ENCODE data around the gene RAPGEF5.

The RAPGEF5 gene

GRCh38 chr7:22195397-22196172 is 161.4 kb downstream of the RAPGEF5 start:
- in situ Hi-C loops (cut with MboI; ENCODE audit: low sequenced_read_pairs): no loop called here

DNA sequence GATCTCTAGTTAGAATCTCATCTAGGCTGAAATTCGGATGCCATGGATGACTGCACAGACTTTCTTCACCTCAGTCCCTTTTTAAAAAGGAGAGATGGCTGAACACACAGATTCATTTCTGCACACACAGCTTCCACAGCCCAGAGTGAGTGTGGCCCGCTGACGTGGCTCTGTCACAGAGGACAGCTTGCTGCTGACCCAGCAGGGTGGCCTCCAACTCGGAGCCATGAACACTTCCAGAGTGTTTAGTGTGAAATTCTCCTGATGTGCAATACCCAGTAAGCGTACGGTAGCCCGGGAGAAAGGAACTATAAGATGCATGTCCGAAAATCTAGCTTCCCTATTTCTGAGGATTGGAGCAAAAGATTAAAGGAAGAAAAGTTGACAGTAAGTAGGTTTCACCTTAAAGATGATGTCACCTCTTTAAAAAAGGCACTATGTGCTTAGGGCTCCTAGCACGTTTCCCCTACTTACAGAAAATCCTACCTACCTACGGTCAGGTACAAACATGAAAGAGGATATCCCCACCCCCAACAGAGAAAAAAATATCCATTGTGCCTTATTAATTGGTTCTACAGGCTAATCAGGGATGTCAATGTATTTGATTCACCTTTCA is 162.2 kb downstream of the RAPGEF5 start:
- in situ Hi-C loops (cut with MboI; ENCODE audit: low sequenced_read_pairs): no loop called here

GRCh38 chr7:22193450-22193983 is 163.4 kb downstream of the RAPGEF5 start:
- in situ Hi-C loops (cut with MboI; ENCODE audit: low sequenced_read_pairs): no loop called here

DNA sequence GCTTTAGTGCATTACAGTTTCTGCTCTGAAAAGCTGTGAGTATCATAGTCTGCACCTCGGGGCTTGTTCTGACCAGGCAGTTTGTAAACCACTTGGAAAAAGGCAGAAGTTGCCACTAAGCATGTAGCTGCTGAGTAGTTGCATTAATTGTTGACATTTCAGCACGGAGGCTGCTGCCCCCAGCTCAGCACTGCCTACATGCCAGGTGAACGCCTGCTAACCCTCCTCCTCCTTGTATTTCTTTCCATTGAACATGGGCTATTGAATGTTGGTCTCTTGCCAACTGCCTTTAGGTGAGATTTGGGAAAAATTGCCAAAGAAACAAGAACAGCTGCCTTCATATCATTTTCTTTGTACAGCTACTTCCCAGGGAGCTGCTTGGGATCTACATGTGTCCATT is 164.2 kb downstream of the RAPGEF5 start:
- in situ Hi-C loops (cut with MboI; ENCODE audit: low sequenced_read_pairs): no loop called here

- in situ Hi-C loops (cut with MboI; ENCODE audit: low sequenced_read_pairs): no loop called here
These were observed 166.2 kb downstream of the RAPGEF5 start for GRCh38 chr7:22190736-22191135.

- in situ Hi-C loops (cut with MboI; ENCODE audit: low sequenced_read_pairs): no loop called here
These were observed 167.2 kb downstream of the RAPGEF5 start for GRCh38 chr7:22189741-22190140.

DNA sequence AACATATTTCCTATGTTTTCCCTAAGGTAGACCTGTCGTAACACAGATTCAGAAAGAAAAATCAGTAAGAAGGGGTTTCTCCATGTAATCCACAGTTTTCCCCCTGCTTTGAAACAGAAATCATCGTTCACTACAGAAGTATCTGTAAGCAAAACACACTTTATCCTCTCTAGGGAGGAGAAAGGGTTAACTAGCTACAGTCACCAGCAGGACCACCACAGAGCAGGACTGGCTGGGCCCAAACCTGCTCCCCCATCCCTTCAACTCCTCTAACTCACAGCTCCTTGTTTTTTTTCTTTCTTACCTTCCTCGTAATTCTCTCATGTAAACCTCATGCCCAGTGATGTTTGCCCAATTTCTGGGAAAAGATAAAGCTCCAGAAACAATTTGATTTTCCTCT is 167.7 kb downstream of the RAPGEF5 start:
- in situ Hi-C loops (cut with MboI; ENCODE audit: low sequenced_read_pairs): no loop called here

- in situ Hi-C loops (cut with MboI; ENCODE audit: low sequenced_read_pairs): no loop called here
These were observed 169.1 kb downstream of the RAPGEF5 start for GRCh38 chr7:22187691-22188348.

DNA sequence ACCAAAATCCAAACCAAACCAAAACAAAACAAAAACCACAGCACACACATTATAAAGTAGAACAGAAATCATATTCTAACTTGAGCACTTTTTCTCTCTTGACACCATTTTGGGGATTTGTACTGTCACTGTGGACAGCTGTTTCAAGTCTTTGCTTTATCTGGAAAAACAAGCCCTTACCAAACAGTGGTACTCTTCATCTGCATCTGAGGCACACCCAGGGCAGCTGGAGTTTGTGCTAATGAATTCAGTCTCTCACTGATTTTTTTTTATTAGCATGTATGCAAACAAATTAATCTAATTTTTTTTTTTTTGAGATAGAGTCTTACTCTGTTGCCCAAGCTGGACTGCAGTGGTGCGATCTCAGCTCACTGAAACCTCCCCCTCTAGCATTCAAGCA is 171.4 kb downstream of the RAPGEF5 start:
- in situ Hi-C loops (cut with MboI; ENCODE audit: low sequenced_read_pairs): no loop called here

DNA sequence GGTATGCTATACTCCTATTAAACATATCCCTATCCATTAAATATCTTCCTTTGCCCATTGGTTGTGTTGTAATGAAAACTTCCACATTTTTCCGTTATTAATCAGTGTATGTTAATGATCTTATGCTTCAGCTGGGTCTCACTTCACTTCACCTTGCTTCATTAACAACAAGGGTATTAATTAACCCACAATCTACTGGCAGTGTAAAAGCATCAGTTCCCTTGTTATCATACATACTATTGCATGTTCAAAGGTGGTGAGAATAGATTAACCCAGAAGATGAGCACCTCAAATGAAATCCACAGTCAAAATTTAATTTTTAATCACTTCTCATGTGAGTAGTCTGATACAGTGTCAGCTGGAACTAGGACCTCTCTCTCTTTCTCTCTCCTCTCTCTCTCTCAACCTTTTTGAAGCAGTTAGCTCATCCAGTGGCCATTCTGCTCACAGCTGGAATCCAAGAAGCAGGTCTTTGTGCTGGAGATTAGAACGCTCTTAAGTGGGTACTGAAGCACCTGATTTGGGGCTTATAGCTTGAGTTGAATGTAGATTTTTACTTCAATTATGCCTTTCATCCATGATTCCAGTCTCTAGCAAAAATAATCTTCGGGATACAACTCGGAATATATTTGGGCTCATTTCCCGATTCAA is 172.3 kb downstream of the RAPGEF5 start:
- in situ Hi-C loops (cut with MboI; ENCODE audit: low sequenced_read_pairs): no loop called here

GRCh38 chr7:22183522-22184280 is 173.3 kb downstream of the RAPGEF5 start:
- in situ Hi-C loops (cut with MboI; ENCODE audit: low sequenced_read_pairs): no loop called here

DNA sequence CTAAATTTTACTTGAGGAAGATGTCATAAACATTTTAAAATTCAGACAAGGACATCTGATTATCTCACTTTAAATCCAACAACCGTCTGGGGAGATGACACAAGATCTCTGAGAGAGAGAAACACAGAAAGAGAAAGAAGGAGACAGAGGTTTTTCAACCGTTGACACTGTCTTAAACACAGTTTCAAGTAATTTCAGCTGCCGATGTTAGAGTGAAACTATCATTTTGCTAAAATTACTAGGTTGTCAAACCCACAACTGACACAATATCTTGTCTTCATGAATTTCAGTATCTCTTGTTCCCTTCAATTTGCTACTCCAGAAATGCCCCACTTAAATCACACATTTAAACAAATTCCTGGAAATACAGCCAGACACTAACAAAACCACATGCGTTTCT is 174.8 kb downstream of the RAPGEF5 start:
- in situ Hi-C loops (cut with MboI; ENCODE audit: low sequenced_read_pairs): no loop called here

DNA sequence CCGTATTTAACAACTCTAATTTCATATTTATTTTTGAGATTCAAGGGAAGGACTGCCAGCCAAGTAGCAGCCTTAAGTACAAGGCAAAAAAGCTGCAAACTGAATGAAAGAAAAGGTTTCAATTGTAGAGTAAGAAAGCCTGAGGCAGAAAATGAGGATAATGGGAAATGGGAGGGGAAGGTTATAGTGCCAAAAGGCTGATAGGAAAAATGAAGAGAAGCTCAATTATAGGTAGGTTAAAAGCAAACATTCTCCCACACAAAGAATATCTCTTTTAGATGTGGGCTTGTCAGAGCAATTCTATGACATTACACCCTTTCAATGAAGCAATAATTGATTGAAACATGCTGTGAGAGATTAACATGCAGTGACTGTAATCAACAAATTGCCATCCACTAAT is 175.3 kb downstream of the RAPGEF5 start:
- in situ Hi-C loops (cut with MboI; ENCODE audit: low sequenced_read_pairs): no loop called here

DNA sequence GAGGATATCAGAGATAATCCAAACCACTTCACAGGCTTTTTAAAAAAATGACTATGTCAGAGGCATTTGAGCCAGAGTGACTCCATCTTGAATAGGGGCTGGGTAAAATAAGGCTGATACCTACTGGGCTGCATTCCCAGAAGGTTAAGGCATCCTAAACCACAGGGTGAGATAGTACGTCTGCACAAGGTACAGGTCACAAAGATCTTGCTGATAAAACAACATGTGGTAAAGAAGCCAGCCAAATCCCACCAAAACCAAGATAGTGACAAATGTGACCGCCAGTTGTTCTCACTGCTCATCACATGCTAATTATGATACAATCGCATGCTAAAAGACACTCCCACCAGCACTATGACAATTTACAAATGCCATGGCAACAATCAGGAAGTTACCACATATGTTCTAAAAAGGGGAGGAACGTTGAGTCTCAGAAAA is 177.5 kb downstream of the RAPGEF5 start:
- in situ Hi-C loops (cut with MboI; ENCODE audit: low sequenced_read_pairs): no loop called here

- in situ Hi-C loops (cut with MboI; ENCODE audit: low sequenced_read_pairs): no loop called here
These were observed 178.2 kb downstream of the RAPGEF5 start for GRCh38 chr7:22178735-22179134.

DNA sequence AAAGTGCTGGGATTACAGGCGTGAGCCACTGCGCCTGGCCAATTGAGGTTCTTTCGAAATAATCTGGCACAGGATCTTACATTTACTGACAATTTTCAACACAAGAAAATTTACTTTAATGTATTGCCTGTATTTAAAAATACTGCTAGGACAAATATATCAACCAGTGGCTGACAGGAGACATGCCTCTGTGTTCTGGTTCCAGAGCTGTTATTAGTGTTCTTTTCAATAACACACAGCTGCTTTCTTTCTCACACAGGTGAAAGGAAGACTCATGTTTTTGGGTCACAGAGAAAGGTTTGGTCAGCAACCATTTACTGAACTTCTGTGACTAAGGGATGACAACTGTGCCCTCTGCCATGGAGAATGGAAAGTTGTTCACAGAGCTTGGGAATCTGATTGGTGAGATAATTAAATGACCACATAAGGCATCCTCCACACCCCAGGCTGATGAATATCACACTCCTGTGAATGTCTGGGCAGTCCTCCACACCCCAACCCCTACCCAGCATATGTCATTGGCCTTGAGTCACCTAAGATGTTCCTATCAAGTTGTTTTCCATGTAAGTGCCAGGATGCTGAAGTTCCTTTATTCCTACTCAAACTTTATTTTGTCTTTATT is 180.1 kb downstream of the RAPGEF5 start:
- in situ Hi-C loops (cut with MboI; ENCODE audit: low sequenced_read_pairs): no loop called here

- in situ Hi-C loops (cut with MboI; ENCODE audit: low sequenced_read_pairs): no loop called here
These were observed 182.4 kb downstream of the RAPGEF5 start for GRCh38 chr7:22174574-22174953.

GRCh38 chr7:22173685-22174573 is 183.0 kb downstream of the RAPGEF5 start:
- in situ Hi-C loops (cut with MboI; ENCODE audit: low sequenced_read_pairs): no loop called here

DNA sequence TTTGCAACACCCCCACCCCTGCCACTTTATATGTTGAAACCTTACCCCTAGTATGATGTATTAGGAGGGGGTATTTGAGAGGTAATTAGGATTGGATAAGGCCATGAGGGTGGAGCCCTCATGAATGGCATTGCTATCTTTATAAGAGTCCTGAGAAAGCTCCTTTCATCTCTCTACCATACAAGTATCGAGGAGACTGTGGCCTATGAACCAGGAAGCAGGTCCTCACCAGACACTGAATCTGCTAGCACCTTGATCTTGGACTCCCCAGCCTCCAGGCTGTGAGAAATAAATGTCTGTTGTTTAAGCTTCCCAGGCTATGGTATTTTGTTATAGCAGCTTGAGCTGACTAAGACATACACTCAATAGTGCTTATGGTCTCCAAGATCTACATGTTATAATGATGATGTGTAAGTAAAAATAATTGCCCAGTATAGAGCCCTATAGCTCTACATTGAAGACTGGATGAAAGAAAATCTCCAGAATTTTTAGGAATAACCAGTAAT is 188.8 kb downstream of the RAPGEF5 start:
- in situ Hi-C loops (cut with MboI; ENCODE audit: low sequenced_read_pairs): no loop called here
